ENCODE data around the gene ZNF571. TPM values are rescaled to one million over a fixed set of nuclear protein-coding genes. Genes with fewer than 3 reads are reported as not detected.

Gene ZNF571
- 11.4 TPM for total RNA-seq

GRCh38 chr19:37594304-37594981 is at the start of gene ZNF571, which contains the start of gene ZNF540:
TSS of gene ZNF571 (minus strand) at chr19:37594792. CDS start at chr19:37586676, 8,116 bp downstream.
TSS of gene ZNF540 (plus strand) at chr19:37594876. CDS start at chr19:37598448, 3,572 bp downstream.

Other genes starting within 250 kb of the ZNF571 start
- 9.6 TPM for gene ZNF527, start 223.7 kb downstream of the ZNF571 start, total RNA-seq
- gene ZNF569, start 127.3 kb downstream of the ZNF571 start, total RNA-seq = 7.8 TPM
- 6.2 TPM for gene ZNF570, start 125.4 kb downstream of the ZNF571 start, total RNA-seq
- 11.4 TPM for gene ZNF793, start 87.9 kb downstream of the ZNF571 start, total RNA-seq
- gene ZNF540, start 84 bp upstream of the ZNF571 start, total RNA-seq = 1.9 TPM
- gene ZFP30, start 60.7 kb upstream of the ZNF571 start, total RNA-seq = 19.9 TPM
- 9.3 TPM for gene ZNF607, start 125.0 kb upstream of the ZNF571 start, total RNA-seq
- 20.4 TPM for gene ZNF573, start 184.8 kb upstream of the ZNF571 start, total RNA-seq

Data from metanephros (tissue), 1 donor.